Hematopoietic multipotent progenitor cell treated with erythropoietin and hydrocortisone succinate and interleukin-3 and kit ligand, for 15 days (in vitro differentiated cells): ENCODE measurements around the gene RNF144B.
"Not testable (repeated sequence)": the region's sequence is repeated elsewhere in the genome, so short reads cannot be mapped to it uniquely, and the experiment has no call there.

ENCODE experiments used
- DNase-seq: peaks from one replicate; pipeline ENCODE4 v3.0.0-alpha.2; 2015; ENCODE audit warnings: low spot score

The RNF144B gene

DNA sequence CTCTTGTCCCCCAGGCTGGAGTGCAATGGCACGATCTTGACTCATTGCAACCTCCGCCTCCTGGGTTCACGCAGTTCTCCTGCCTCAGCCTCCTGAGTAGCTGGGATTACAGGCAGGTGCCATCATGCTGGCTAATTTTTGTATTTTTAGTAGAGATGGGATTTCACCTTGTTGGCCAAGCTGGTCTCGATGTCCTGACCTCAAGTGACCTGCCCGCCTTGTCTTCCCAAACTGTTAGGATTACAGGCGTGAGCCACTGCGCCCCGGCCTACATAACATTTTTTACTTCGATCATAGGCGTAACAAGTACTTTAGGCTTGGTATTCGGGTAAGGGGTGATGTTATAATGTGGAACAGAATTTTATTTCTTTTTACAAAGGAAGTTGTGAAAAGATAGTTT lies 22.5 kb downstream of the RNF144B start:
- not testable (repeated sequence) for DNase-seq

DNA sequence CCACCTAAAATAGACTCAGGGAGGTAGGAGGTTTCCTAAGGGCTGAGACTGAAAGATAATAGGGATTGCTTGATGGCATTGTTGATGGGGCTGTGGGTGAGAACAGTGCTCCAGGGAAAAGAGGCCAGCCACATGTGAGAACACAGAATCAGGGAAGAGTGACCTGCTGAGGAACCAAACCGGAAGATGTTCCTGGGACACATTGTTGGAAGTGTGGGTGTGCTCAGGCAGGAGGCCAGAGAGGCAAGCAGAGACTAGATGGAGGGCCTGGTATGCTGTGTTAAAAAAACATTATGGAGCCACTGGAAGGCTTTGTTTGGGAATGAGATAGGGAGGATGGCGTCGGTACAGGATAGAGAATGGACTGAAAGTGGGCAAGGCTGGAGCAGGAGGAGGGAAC lies 23.3 kb downstream of the RNF144B start:
- no peak for DNase-seq

DNA sequence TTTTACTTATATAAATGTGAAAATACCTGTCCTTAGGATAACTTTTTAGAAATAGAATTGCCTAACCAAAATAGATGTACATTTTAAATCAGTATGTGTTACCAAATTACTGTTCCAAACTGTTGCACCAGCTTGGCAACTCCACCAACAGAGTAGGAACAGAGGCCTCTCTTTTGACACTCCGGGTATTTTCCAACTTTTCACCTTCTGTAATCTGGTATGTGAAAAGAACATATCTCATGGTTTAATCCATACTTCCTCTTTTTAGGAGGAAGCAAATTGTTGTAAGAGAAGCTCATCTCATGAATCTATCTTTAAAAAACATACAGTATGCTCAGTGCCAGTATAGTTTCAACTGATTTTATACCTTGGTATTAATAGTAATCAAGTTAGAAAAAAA lies 24.9 kb downstream of the RNF144B start:
- no peak for DNase-seq

DNA sequence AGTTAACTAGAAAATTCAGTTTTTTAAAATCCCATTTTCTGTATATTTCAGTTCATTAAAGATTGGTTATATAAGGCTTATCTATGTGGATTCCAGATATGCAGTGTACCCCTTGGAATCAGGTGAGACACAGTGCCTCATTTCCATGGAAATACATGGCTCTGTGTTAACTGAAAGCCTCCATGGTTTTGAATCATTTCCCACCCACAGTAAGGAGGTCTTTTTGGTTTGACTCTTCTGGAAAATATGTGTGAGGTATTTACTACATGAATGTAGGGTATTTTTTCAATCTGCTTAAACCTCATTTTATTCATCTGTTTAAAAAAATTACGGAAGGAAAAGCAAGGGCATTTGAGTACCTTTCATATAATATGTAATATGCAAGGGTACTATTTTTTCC lies 25.5 kb downstream of the RNF144B start:
- no peak for DNase-seq

DNA sequence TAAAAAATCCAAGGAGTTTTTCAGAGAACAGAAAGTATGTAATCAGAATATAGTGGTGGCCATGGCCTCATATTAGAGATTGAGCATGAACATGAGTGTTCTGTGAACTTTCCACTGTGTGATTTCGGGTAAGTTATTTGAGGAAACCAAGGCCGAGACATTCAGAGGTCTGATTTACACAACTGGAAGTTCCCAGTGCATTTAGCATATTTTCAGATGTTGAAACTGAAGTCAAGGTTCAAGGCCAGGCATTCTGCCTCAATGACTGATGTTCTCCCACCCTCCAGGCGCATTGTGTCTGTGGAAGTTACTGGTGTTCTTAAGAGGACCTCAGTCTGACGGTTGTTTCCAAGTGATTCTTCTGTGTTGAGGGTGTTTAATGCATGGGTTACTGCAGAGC lies 26.2 kb downstream of the RNF144B start:
- no peak for DNase-seq

DNA sequence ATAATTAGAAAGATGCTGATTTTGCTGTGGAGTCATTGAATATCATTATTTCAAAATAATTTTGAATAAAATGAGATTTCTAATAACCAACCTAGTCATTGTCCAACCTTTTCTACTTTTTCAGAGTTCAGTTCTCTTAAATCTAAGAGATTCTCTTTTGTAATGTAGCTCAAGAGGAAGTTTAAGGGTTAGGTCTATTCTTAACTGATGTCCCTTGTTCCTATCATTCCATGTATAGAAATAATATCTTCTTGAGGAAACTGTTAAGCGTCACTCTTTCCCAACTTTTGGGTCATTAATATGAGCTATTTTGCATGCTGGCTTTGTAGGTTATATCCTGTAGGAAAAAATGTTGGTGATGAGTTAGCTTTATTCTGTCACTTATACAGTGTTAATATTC lies 27.0 kb downstream of the RNF144B start:
- no peak for DNase-seq

DNA sequence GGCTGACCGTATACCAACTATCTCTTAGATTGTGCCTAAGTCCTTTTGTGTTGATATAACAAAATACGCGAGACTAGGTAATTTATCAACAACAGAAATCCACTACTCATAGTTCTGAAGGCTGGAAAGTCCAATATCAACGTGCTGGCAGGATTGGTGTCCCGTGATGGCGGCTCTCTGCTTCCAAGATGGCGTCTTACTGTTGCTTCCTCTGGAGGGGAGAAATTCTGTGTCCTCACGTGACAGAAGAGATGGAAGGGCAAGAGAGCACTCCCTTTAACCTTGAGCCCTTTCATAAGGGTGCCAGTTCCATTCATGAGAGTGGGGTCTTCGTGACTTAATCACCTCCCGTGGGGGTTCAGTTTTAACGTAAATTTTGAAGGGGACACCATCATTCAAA lies 28.1 kb downstream of the RNF144B start:
- no peak for DNase-seq

DNA sequence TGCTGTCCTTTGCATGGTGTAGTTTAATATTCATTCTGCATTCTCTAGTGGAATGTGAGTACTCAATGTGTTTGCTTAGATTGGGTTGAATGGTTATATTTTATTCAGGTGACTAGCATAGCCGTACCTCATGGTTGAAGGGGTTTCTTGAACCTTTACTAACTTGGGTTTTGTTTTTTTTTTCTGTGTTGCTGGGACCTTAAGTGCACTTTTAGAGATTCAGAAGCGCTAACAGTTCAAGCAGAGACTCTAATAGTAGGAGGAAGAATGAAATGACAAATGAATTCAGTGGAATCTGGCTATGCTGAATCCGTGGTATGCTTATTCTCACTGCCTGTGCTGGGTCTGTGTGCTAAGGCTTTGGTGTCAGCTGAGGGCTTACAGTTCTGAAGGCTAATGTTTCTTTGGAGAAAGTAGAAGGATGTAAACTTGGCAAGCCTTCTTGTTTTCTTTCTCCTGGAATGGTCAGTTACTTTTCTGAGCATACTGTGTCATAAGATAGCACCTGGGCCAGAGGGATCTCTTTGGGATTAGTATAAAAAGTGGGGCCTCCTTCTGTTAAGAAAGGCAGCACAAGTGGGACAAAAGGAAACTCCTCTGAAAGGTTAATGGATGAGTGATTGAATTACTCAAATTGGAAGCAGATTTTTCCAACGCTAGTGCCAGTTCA lies 28.7 kb downstream of the RNF144B start:
- DNase-seq: no peak

DNA sequence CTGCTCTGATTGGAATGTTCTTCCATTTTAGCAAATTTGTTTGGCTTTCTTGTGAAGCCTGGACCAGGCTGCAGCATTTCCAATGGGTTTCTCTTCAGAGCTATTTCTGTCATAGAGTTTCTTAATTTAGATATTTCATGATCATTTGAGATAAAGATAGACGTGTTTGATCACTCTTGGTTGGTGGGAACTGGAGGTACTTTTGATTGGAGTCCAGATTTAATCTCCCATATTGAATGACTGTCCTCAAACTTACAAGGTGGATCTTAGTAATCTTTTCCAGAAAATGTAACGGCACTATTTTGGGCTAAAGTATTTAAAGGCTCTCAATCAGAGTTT lies 29.2 kb downstream of the RNF144B start:
- no peak for DNase-seq

DNA sequence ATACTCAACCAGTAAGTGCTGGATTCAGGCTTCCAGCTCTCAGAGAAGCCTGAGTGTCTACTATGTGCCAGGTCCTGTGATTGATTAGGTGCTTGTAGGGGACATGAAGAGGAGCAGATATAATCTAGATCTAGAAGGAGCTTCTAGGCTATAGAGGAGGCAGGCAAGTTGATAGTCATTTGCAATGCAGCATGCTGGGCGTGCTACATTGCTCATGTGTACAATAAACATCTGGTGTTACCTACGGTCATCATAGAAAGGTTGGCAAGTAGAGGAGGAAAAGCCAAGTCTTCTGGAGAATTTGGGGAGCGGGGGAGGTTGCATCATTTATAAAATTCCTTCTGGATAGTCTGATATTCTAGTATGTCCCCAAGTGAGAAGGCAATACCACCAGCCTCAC lies 33.2 kb downstream of the RNF144B start:
- no peak for DNase-seq

DNA sequence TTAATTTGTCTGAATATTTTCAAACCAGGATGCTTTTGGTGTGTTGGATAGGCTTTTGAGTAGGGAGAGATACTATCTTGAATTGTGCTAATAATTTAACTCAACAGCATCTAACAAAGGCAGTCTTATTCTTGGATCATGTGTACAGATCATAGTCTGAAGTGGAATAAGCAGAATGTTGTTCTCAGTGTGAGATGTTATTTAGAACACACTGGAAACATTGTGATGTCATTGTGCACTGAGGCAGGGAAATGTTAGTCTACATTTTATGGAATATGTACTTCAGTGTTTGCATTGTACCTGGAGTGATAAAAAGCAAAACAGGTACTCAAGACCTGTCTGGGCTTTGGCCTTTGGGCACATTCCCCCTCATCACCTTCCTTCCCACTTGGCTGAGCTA lies 35.0 kb downstream of the RNF144B start:
- no peak for DNase-seq

DNA sequence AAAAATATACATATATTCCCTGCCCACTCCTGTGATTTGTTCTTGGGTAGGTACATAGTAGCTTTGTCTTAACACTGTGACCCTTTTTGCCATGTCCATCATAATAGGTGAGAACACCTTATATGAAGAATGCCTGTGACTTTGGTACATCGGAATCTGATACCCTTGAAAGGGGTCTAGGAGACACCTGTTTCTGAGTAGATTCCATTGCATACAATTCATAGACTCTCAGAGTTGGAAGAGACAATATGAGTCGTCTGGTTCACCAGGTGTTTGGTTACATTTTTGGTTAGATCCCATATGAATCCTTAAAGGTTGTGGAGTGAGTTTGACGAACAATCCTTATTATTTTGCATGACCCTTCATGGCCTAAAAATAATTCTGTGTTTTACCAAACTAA lies 36.3 kb downstream of the RNF144B start:
- DNase-seq: no peak

DNA sequence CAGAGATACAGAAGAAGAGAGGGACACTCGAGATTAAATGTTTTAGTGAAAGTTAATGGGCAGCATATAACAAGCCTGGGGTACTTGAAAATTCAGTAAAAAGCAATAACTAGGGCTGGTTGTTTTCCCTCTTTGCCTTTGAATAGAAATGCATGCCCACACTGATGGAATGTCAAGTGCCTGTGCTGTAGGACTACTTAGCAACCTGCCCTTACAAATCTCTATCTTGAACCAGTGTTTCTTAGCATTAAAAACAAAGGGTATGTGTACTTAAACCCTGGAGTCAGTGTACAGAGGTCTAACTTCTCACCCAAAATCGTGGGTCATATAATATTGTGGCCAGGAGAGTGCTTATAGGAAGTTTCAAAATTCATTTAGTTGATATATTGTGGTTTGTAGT lies 37.1 kb downstream of the RNF144B start:
- DNase-seq: no peak

DNA sequence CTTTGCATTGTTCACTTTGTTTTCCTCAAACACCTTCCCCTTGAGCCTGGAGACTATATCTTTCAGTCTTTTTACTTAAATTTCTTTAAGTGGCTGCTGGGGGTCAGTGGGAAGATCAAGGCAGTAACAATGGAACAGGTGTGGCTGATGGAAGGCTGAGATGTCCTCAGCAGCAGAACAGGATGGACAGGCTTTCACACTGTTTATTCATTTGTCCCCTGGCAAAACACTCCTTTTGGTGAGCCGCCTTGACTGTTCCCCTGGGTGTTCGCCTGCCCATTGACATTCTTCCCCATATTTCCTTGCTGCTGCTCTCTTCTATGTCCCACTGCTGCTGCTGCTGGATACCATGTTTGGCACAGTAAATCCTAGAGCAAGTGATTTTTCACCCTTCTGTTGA lies 38.1 kb downstream of the RNF144B start:
- DNase-seq: no peak

DNA sequence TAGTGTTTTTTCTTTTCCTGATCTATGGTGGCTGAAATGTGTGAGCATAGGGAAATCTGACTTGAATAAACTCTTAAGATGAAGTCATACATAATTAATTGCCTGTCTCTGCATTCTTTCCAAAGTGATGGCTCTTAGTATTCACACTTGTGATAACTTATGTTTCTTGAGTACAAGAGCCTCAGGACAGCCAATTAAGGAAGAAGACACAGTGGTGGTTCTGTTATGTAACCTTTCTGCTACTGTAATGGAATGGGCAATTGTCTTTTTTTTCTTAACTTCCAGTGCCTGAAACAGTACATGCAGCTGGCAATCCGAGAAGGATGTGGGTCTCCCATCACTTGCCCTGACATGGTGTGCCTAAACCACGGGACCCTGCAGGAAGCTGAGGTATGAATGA lies 40.1 kb downstream of the RNF144B start:
- DNase-seq: no peak

DNA sequence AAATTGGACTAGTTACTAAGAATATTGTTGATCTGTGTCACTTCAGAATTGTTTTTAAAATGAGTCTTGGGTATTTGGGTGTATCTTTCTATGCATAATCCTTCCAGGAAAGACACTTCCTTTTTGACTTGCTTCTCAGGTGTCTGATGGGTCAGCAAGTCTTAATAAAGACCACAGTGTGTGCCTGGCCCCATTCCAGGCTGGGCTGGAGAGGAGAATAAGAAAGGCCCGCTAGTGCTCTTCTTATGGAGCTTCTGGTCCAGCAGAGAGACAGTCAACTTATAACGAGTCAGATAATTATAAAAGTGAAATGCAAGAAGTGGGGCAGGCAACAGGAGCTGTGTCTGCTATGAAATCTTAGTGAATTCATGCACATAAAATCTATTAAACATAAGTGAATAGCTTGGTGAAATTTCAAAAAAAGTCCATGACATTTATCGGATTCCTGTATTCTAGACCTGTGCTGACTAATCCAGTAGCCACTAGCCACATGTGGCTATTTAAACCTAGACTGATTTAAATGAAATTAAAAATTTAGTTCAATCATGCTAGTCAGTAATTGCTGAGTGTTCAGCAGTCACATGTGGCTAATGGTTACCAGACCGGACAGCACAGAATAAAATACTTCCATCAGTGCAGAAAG lies 42.6 kb downstream of the RNF144B start:
- no peak for DNase-seq

DNA sequence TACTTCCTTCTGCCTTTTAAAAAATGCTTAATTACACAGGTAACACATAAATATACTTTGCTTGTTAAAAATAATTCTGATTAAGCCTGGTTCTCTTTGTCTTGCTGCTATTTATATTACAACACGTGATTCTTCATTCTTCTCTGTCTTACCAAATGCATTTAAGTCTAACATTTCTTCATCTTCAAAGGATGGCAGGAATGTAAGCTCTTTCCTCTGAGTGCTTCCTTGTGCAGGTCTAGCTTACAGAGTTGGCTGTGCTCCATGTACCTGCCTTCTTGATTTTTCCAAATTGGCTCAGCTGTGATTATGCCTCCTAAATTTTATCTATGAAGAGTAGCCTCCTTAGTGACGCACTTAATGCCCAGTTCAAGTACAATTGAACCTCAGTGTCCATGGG lies 44.4 kb downstream of the RNF144B start:
- no peak for DNase-seq

DNA sequence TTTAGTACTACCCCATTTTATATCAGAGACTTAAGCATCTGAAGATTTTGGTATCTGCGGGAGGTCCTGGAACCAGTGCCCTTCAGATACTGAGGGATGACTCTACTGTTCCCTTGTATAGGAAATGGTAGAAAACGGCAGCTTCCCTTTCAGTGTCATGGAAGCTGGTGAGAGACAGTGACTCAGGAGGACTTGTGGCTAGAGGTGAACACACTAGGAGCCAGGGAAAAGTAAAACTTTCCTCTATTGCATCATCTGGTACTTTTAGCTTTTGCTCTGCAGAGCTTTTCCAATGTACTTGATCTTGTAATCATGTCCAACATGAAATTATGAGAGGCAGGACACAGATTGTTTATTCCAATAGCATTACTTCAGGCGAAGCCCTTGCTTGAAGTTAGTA lies 45.0 kb downstream of the RNF144B start:
- DNase-seq: no peak

DNA sequence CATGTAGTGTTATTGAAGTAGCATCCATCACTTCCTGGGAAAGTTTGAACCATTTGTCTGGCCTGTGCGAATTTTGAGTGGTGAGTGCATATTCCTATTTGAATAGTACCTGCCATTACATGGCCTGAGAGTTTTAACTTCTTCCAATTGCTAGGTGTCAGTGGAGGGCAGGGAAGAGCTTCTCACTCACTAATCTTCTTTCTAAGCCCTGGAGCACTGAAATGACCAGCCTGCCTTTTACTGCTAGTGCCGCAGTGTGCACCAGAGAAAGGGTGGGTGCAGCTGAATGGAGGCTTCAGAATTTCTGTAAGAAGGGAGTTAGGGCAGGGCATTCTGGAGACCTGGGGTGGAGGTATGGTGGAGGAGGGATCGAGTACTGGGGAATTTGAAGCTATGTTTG lies 45.5 kb downstream of the RNF144B start:
- no peak for DNase-seq

DNA sequence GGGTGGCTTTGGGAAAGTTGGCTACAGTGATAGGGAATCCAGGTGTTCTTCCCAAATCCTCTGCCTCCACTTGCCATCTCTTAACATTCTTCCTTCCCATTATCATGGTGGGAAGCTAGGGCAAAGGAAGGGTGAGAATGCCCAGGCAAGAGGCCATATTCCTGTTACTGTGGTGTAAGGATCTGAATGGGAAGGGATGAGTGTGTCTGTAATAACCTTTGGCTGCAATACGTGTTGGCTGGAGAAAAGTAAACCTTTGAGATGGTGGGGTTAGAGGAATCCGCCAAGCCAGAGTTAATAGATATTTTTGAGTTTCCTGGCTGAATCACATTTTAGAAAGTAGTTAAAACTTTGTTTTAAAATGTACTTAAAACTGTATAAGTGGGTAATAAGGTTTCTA lies 45.9 kb downstream of the RNF144B start:
- no peak for DNase-seq

DNA sequence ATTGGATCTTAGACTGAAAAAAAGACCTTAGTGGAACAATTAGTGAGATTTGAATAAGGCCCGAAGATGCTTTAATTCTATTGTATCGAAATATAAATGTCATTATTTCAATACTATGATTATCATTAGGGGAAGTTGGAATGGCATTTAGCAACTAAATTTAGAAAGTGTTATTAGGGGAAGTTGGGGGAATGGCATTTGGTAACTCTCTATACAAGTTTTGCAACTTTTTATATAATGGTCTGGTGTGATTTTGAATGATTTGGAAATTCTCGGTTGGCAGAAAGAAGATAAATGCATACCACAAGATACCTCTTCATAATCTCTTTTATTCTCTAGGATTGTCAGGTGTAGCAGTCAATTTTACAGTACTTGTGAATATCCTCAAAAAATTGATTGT lies 49.2 kb downstream of the RNF144B start:
- DNase-seq: no peak

DNA sequence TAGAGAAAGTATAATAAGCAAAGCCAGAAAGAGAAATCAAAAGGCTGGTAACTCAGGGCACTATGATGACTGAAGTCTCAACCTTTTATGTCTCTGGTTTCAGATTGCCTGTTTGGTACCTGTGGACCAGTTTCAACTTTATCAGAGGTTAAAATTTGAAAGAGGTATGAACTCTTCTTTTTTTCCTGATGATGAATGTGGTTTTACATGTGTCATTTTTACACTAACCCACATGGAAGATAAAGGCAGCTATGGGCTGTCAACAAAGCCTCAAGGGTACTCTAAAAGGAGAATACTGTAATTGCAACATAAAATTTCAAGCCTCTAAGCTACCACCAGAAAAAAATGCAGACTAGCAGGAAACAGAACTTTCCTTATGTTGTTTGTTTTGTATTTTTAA lies 52.4 kb downstream of the RNF144B start:
- DNase-seq: no peak

DNA sequence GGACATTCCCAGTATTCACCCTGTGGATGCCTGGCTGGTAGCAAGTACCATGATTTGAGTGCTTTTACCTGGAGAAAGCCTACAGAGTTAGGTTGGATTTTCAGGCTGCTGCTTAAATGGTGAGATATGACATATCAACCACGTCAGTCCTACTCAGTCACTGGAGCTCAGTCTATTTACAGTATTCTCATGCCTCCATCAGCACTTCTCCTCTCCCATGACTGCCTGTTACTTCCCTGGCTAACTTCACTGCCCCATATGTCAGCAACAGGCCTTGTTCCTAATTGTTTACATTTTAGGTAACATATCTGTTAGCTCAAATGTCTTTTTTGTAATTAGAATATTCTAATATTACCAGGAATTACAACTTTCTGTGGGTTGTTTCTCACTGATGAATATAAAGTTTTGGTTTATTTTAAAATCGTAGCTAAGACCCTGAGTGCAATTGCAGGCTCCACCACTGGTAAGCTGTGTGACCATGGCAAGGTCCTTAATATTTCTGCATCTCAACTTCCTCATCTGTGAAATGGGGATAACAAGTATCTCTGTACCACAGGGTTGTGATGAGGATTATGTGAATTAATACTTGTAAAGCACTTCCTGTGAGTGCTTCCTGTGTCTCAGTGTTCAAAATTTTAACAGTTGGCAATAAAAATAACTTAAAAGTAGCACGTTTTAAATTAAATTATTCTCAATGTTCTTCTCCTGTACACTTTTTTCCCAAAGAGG lies 54.3 kb downstream of the RNF144B start:
- no peak for DNase-seq

DNA sequence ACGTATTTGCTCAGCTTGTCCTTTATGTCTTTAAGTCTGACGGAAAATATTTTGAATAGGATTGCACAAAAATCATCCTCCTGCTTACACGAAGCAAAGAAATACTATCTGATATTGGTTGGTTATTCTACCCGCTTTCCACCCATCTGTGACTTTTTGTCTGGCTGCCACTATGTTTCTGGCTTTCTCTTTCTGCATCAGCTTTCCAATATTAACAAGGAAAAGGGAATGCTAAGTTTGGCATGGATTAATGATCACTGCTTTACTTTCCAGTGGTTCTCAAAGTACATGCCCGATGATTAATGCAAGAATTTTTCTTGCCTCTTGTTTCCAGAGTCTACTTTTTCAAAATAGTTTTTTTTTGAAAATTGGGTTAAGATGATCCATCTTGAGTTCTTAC lies 57.0 kb downstream of the RNF144B start:
- no peak for DNase-seq
